NCI-H2029 treated with DMSO at 0.1 percent for 48 hours (cell line): ENCODE measurements around the gene ARID1B.

Experiments
- DNase-seq: peaks from one replicate; lab custom pipeline; 2025; lab: John Stamatoyannopoulos, UW

Gene ARID1B

GRCh38 chr6:157099912-157100593 is 322.9 kb downstream of the ARID1B start:
- no peak for DNase-seq

GRCh38 chr6:157101166-157101565 is 324.0 kb downstream of the ARID1B start:
- no peak for DNase-seq

- DNase-seq, result no peak
Observed at GRCh38 chr6:157104803-157105202, 327.6 kb downstream of the ARID1B start.

GRCh38 chr6:157106487-157106886 is 329.3 kb downstream of the ARID1B start:
- no peak for DNase-seq

GRCh38 chr6:157107571-157107914 is 330.4 kb downstream of the ARID1B start:
- DNase-seq, result no peak

- DNase-seq, result no peak
Observed at GRCh38 chr6:157107915-157108651, 330.9 kb downstream of the ARID1B start.

GRCh38 chr6:157108923-157109322 is 331.7 kb downstream of the ARID1B start:
- DNase-seq, result no peak

GRCh38 chr6:157110607-157111006 is 333.4 kb downstream of the ARID1B start:
- no peak for DNase-seq

- no peak for DNase-seq
Observed at GRCh38 chr6:157113389-157113788, 336.2 kb downstream of the ARID1B start.

GRCh38 chr6:157116426-157116825 is 339.2 kb downstream of the ARID1B start:
- no peak for DNase-seq

GRCh38 chr6:157117431-157118095 is 340.4 kb downstream of the ARID1B start:
- DNase-seq, result no peak

GRCh38 chr6:157119502-157120027 is 342.4 kb downstream of the ARID1B start:
- no peak for DNase-seq

GRCh38 chr6:157120534-157121232 is 343.5 kb downstream of the ARID1B start:
- no peak for DNase-seq

GRCh38 chr6:157121897-157122296 is 344.7 kb downstream of the ARID1B start:
- DNase-seq, result peak; percentile 38

GRCh38 chr6:157123234-157123633 is 346.1 kb downstream of the ARID1B start:
- peak; percentile 46 for DNase-seq

- DNase-seq, result no peak
Observed at GRCh38 chr6:157124485-157125254, 347.5 kb downstream of the ARID1B start.

- DNase-seq, result no peak
Observed at GRCh38 chr6:157125531-157125930, 348.4 kb downstream of the ARID1B start.

- no peak for DNase-seq
Observed at GRCh38 chr6:157126183-157127098, 349.3 kb downstream of the ARID1B start.

GRCh38 chr6:157128235-157128775 is 351.1 kb downstream of the ARID1B start:
- DNase-seq, result no peak

- DNase-seq, result no peak
Observed at GRCh38 chr6:157131250-157131649, 354.1 kb downstream of the ARID1B start.
